ENCODE data around the gene WFS1. TPM values are rescaled to one million over a fixed set of nuclear protein-coding genes. Genes with fewer than 3 reads are reported as not detected.
A peak's percentile ranks its signal among the peaks of the same experiment; 100 is the strongest.

WFS1 gene
- total RNA-seq, 1 donor from 2014 or later = 11.6 TPM

- H3K4me3 ChIP-seq (ENCODE audit: low read depth, low read length) = no peak overlapping the region
- DNase-seq (ENCODE audit: low read depth) = no peak
- no peak for TF ChIP-seq CTCF (conservative IDR thresholded peaks at IDR 0.05; ENCODE audit: low read depth, low read length)
Measured at GRCh38 chr4:6245246-6246169, 24.1 kb upstream of the WFS1 start.

- H3K4me3 ChIP-seq (ENCODE audit: low read depth, low read length) = no peak overlapping the region
- DNase-seq (ENCODE audit: low read depth) = no peak
- no peak for TF ChIP-seq CTCF (conservative IDR thresholded peaks at IDR 0.05; ENCODE audit: low read depth, low read length)
Measured at GRCh38 chr4:6246170-6246634, 23.4 kb upstream of the WFS1 start.

GRCh38 chr4:6248394-6248793 is 21.3 kb upstream of the WFS1 start:
- H3K4me3 ChIP-seq (ENCODE audit: low read depth, low read length) = no peak overlapping the region
- no peak for DNase-seq (ENCODE audit: low read depth)
- no peak for TF ChIP-seq CTCF (conservative IDR thresholded peaks at IDR 0.05; ENCODE audit: low read depth, low read length)

GRCh38 chr4:6250235-6250983 is 19.2 kb upstream of the WFS1 start:
- no peak for DNase-seq (ENCODE audit: low read depth)
- H3K4me3 ChIP-seq (ENCODE audit: low read depth, low read length) = no peak overlapping the region
- peak; percentile 77 for TF ChIP-seq CTCF (conservative IDR thresholded peaks at IDR 0.05; ENCODE audit: low read depth, low read length)

- DNase-seq (ENCODE audit: low read depth) = no peak
- no peak overlapping the region for H3K4me3 ChIP-seq (ENCODE audit: low read depth, low read length)
- no peak for TF ChIP-seq CTCF (conservative IDR thresholded peaks at IDR 0.05; ENCODE audit: low read depth, low read length)
Measured at GRCh38 chr4:6250984-6251295, 18.7 kb upstream of the WFS1 start.

GRCh38 chr4:6251365-6251764 is 18.3 kb upstream of the WFS1 start:
- H3K4me3 ChIP-seq (ENCODE audit: low read depth, low read length) = no peak overlapping the region
- no peak for TF ChIP-seq CTCF (conservative IDR thresholded peaks at IDR 0.05; ENCODE audit: low read depth, low read length)
- no peak for DNase-seq (ENCODE audit: low read depth)
